GM12874 (cell line): Measurements from ENCODE around the gene SLIT1.

Experiments used
- TF ChIP-seq, protein P1 (sequence below): IDR thresholded peaks from 2 replicates; pipeline ENCODE4 v1.5.1; 2011; ENCODE audit warnings: low read depth, mild to moderate bottlenecking, control low read depth, low read length, moderate library complexity; ENCODE audit not compliant: insufficient read depth

Gene SLIT1

DNA sequence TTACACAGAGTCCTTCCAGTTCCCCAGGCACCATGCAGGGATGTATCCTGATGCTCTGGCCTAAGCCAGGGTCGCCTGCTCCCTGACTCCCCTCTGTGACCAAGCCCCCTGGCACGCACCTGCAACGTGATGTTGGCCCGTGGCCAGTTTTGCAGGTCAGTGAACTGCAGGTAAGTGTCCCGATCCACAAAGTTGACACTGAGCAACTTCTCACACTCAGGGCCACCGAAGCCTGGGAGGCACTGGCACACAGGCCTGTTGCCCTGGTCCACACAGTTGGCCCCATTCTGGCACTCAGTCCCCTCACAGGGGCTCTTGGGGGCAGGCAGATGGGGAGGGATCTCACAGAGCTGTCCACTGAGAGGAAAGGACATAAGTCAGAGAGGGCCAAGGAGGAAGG, 179.4 kb downstream of the SLIT1 start:
- TF ChIP-seq, protein P1, sequence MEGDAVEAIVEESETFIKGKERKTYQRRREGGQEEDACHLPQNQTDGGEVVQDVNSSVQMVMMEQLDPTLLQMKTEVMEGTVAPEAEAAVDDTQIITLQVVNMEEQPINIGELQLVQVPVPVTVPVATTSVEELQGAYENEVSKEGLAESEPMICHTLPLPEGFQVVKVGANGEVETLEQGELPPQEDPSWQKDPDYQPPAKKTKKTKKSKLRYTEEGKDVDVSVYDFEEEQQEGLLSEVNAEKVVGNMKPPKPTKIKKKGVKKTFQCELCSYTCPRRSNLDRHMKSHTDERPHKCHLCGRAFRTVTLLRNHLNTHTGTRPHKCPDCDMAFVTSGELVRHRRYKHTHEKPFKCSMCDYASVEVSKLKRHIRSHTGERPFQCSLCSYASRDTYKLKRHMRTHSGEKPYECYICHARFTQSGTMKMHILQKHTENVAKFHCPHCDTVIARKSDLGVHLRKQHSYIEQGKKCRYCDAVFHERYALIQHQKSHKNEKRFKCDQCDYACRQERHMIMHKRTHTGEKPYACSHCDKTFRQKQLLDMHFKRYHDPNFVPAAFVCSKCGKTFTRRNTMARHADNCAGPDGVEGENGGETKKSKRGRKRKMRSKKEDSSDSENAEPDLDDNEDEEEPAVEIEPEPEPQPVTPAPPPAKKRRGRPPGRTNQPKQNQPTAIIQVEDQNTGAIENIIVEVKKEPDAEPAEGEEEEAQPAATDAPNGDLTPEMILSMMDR, result no peak

DNA sequence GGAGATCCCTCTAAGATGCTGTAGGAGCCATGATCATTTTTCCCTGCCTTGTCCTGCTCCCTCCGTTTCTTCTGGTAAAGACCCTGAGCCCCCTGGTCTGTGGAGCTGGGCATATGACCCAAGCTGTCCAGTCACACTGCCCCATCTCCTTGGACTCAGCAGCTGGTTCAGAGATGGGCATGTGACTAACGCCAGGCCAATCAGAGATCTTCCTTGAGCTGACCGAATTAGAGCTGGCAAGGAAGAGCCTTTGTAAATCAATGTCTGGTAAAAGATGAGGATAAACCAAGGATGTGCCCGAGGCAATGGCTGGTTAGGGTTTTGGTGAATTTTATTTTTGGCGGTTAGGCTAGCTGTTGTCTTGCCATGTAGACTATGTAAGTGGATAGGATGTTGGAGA, 180.4 kb downstream of the SLIT1 start:
- TF ChIP-seq, protein P1, result no peak

DNA sequence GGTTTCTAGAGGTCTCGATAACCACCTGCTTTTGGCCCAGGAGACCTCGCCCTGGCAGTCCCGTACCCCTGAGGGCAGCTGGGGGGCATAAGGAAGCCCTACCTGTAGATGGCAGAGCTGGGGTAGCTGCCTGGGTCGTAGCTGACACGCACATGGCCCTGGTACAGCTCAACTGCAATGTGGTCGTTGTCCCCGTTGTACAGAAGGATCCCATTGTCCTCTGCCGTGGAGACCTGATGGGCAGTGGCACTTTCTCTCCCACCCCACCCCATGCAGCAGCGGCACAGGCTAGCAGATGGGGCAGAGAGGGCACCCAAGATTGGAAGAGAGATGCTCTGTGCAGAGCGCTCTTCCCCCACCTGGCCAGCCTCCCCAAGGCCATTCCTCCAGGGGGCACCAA, 181.2 kb downstream of the SLIT1 start:
- TF ChIP-seq, protein P1, result no peak

DNA sequence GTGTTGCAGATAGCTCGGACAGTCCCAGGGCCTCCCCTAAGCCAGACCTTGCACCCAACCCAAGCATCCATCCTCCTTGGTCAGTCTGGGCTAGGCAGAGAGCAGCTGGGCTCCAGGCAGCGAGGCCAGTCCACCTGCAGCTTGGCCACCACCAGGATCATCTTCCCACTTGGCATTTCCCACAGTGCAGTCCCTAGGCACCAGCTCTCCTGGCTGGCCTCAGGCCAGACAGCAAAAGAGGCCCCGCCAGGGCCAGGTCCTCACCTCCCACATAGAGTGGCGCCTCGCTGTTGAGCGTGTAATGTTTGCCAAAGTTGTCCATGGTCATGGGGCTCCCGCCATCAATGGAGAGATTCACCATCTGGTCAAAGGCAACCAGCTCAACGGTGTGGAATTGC, 182.0 kb downstream of the SLIT1 start:
- TF ChIP-seq, protein P1, result no peak

DNA sequence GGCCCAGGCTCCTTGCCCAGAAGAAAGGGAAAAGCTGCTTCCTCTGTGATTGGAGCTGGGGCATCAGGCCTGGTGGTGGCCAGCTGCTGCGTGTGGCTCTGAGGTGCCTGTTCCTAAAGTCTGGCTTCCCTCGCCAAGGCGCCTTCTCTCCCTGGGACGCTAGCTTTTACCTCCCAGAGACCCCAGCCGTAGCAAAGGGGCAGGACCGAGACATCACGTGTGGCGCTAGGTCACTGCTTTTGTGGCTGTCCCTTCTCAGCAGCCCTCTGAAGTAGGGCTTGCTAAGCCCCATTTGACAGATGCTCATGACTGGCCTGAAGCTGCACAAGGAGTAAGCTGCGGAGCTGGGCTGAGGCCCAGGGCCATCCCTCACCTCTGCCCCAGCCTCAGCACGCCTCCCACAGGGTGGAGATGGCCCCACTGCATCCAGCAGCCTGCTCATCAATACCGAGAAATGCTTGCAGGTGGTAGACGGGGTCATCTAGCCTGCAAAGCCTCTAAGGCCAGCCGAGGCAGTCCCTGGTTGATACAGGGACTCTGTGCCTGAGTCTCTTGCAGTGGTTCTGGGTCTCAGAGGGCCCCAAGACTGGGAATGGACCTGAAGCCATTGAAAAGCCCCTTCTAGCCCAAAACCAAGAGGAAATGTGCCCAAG, 182.5 kb downstream of the SLIT1 start:
- TF ChIP-seq, protein P1, result no peak

DNA sequence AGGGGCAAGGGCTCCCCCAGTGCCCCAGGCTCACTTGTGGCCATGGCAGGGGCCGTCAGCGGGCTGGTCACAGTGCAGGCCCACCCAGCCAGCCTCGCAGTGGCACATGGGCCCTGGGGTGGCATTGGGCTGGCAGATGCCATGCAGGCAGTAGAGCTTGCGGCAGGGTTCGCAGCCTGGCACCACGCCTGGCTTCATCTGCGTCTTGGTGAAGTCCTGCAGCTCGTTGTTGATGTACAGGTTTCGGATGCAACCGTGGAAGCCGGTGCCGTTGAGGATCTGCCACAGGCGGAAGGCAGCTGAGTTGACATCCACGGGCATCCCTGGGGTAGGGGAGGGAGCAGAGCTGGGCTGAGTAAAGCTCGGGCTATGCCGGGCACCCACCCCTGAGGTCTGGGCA, 183.1 kb downstream of the SLIT1 start:
- TF ChIP-seq, protein P1, result no peak

DNA sequence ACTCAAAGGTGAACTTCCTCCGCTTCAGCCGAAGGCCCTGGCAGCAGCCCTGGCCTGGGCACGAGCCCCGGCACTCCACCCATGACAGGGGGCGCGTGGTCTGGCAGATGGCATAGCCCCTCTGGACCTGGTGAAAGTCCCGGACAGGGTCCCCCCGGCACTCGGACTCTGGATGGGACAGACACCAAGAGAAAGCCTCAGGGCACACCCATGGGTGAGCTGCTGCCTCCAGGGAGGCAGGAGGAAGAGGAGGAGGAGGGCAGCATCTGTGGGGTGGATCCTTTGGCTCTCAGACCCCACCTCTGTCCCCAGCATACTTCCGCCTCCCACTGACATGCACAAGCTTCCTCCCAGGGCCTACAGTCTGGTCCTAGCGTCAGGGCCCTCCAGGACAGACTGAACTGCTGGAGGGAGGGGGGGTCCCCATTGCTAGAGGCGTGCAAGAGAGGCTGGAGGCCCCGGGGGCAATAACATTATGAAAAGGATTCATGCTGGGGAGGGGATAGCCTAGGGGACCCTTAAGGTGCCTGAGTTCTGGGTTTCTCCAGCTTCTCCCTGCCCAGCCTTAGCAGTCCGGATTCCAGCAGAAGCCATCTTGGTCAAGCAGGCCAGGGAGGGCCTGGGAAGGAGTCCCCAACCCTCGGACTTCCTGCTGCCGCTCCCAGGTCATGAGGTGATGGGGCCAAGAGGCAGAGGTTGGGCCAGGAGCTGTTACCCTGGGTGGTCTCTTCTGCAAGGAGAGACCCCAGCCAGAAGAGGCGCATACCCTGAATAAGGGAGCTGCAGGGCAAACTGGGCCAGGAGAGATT, 184.4 kb downstream of the SLIT1 start:
- TF ChIP-seq, protein P1, result no peak
